ENCODE data around the gene ITGAD.

The ITGAD gene

DNA sequence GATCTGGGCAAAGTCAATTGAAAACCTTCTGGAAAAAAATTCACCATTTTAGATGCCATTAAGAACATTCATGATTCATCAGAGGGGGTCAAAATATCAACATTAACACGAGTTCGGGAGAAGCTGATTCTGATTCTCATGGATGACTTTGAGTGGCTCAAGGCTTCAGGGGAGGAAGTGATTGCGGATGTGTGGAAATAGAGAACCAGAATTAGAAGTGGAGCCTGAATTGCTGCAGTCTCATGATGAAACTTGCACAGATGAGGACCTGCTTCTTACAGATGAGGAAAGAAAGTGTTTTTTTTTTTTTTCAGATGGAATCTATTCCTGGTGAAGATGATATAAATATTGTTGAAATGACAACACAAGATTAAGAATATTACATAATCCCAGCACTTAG is 25.3 kb upstream of the ITGAD start:
- H3K4me1 ChIP-seq (ENCODE audit: control insufficient read depth, insufficient read depth, low read length, poor library complexity, severe bottlenecking), result no peaks in the 10 kb centered on the region
- H3K9me3 ChIP-seq (ENCODE audit: control insufficient read depth, low read length), result no peaks in the 10 kb centered on the region
- 79 to 92% methylated on average over 3 of the region's 3 CpGs for WGBS, 2 experiments (ENCODE audit: insufficient coverage in 2 of 2)
- H3K36me3 ChIP-seq (ENCODE audit: control insufficient read depth, insufficient read depth, low read length), result no peaks in the 10 kb centered on the region
- H3K4me3 ChIP-seq (ENCODE audit: extremely low read depth, insufficient read depth, low read length, poor library complexity, severe bottlenecking), result no peak overlapping the region
- no peak overlapping the region for H3K27ac ChIP-seq (ENCODE audit: low read depth, low read length, severe bottlenecking)

DNA sequence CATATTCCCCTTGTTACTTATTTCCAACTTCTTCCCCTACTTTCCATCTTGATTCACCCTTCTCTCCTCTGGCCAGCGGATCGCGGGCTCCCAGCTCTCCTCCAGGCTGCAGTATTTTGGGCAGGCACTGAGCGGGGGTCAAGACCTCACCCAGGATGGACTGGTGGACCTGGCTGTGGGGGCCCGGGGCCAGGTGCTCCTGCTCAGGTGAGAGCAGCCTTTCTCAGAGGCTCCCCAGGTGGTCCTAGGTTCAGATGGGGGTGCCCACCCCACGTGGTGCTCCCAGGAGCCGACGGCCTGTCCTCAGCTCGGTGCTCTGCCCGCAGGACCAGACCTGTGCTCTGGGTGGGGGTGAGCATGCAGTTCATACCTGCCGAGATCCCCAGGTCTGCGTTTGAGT is 22.1 kb upstream of the ITGAD start:
- 87 to 94% methylated on average over 10 to 12 of the region's 12 CpGs for WGBS, 2 experiments (ENCODE audit: insufficient coverage in 2 of 2)
- Histone ChIP-seq H3K4me1 (ENCODE audit: control insufficient read depth, insufficient read depth, low read length, poor library complexity, severe bottlenecking) (no peaks in the 10 kb centered on the region), H3K27ac (ENCODE audit: low read depth, low read length, severe bottlenecking) (no peak overlapping the region), H3K9me3 (ENCODE audit: control insufficient read depth, low read length) (no peaks in the 10 kb centered on the region), H3K36me3 (ENCODE audit: control insufficient read depth, insufficient read depth, low read length) (no peaks in the 10 kb centered on the region), H3K4me3 (ENCODE audit: extremely low read depth, insufficient read depth, low read length, poor library complexity, severe bottlenecking) (no peak overlapping the region)

DNA sequence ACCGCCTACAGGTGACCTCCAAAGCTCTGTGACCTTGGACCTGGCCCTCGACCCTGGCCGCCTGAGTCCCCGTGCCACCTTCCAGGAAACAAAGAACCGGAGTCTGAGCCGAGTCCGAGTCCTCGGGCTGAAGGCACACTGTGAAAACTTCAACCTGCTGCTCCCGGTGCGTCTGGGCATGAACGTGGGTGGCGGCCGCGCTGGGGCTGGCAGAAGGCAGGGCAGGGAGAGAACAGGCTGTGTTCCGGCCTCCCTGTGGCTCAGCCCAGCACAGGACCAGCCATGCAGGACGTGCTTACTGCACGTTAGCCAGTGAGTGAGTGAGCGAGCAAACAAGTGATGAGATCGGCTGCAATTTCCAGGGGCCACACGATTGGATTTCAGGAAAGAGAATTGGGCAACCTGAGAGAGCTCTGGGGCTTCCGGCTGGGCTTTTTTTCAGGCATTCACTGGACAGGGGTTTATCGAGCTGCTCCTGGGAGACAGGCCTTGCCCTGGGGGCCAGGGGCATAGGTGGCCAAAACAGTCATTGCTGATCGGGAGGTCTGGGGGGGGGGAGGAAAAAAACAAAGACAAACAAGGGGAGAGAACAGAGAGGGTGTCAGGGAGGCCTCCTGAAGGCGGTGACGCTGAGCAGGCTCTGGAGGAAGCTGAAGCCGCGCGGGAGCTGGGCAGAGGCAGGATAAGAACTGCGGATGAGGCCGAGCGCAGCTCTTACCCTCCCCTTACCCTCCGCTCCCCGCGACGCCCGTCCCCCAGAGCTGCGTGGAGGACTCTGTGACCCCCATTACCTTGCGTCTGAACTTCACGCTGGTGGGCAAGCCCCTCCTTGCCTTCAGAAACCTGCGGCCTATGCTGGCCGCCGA is 21.3 kb upstream of the ITGAD start:
- Histone ChIP-seq H3K4me1 (ENCODE audit: control insufficient read depth, insufficient read depth, low read length, poor library complexity, severe bottlenecking) (no peaks in the 10 kb centered on the region), H3K4me3 (ENCODE audit: extremely low read depth, insufficient read depth, low read length, poor library complexity, severe bottlenecking) (no peak overlapping the region), H3K27ac (ENCODE audit: low read depth, low read length, severe bottlenecking) (no peak overlapping the region), H3K36me3 (ENCODE audit: control insufficient read depth, insufficient read depth, low read length) (no peaks in the 10 kb centered on the region), H3K9me3 (ENCODE audit: control insufficient read depth, low read length) (no peaks in the 10 kb centered on the region)
- WGBS, 2 experiments (ENCODE audit: insufficient coverage in 2 of 2), result 88 to 93% methylated on average over 41 of the region's 42 CpGs

DNA sequence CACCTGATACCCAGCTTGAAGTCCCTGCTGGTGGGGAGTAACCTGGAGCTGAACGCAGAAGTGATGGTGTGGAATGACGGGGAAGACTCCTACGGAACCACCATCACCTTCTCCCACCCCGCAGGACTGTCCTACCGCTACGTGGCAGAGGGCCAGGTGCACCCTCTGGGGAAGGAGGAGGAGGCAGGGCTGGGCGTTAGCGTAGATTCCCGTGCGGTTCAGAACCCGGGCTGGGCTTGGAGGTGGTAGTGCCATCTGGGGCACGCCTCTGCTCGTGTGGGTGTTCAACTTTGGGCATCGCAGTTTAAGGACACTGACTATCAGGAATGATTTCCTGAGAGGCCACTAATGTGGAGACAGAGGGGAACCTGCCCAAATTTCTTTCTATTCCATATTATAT is 19.9 kb upstream of the ITGAD start:
- Histone ChIP-seq H3K27ac (ENCODE audit: low read depth, low read length, severe bottlenecking) (no peak overlapping the region), H3K4me1 (ENCODE audit: control insufficient read depth, insufficient read depth, low read length, poor library complexity, severe bottlenecking) (no peaks in the 10 kb centered on the region), H3K9me3 (ENCODE audit: control insufficient read depth, low read length) (no peaks in the 10 kb centered on the region), H3K36me3 (ENCODE audit: control insufficient read depth, insufficient read depth, low read length) (no peaks in the 10 kb centered on the region), H3K4me3 (ENCODE audit: extremely low read depth, insufficient read depth, low read length, poor library complexity, severe bottlenecking) (no peak overlapping the region)
- WGBS, 2 experiments (ENCODE audit: insufficient coverage in 2 of 2), result 86 to 90% methylated on average over 6 to 9 of the region's 14 CpGs

DNA sequence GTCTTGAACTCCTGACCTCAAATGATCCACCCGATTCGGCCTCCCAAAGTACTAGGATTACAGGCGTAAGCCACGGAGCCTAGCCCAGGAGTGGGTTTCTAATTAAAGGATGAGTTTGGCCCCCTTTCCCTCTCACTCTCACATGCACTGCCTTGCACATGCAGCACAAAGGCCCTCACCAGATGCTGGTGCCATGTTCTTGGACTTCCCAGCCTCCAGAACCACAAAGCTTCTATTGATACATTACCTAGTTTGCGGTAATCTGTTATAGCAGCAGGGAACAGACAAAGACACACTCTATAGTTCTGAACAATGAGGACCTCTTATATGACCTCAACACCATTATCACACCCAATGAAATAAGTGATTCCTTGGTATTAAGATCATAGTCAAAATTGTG is 17.9 kb upstream of the ITGAD start:
- WGBS, 2 experiments (ENCODE audit: insufficient coverage in 2 of 2), result 92 to 94% methylated on average over 2 to 3 of the region's 5 CpGs
- H3K27ac ChIP-seq (ENCODE audit: low read depth, low read length, severe bottlenecking), result no peak overlapping the region
- H3K4me3 ChIP-seq (ENCODE audit: extremely low read depth, insufficient read depth, low read length, poor library complexity, severe bottlenecking), result no peak overlapping the region
- no peaks in the 10 kb centered on the region for H3K36me3 ChIP-seq (ENCODE audit: control insufficient read depth, insufficient read depth, low read length)
- no peaks in the 10 kb centered on the region for H3K9me3 ChIP-seq (ENCODE audit: control insufficient read depth, low read length)
- H3K4me1 ChIP-seq (ENCODE audit: control insufficient read depth, insufficient read depth, low read length, poor library complexity, severe bottlenecking), result no peaks in the 10 kb centered on the region

DNA sequence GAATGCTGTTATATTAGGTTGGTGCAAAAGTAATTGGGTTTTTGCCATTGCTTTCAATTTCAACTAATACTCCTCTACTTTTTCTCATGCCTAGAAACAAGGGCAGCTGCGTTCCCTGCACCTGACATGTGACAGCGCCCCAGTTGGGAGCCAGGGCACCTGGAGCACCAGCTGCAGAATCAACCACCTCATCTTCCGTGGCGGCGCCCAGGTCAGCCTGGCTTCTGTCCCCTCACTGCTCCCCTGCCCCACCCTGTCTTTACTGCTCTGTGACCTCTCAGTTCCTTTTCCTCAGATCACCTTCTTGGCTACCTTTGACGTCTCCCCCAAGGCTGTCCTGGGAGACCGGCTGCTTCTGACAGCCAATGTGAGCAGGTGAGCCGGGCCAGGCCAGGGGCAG is 16.4 kb upstream of the ITGAD start:
- no peak overlapping the region for H3K4me3 ChIP-seq (ENCODE audit: extremely low read depth, insufficient read depth, low read length, poor library complexity, severe bottlenecking)
- no peaks in the 10 kb centered on the region for H3K36me3 ChIP-seq (ENCODE audit: control insufficient read depth, insufficient read depth, low read length)
- no peak overlapping the region for H3K27ac ChIP-seq (ENCODE audit: low read depth, low read length, severe bottlenecking)
- WGBS, 2 experiments (ENCODE audit: insufficient coverage in 2 of 2), result 89 to 98% methylated on average over 5 to 8 of the region's 8 CpGs
- no peaks in the 10 kb centered on the region for H3K9me3 ChIP-seq (ENCODE audit: control insufficient read depth, low read length)
- no peaks in the 10 kb centered on the region for H3K4me1 ChIP-seq (ENCODE audit: control insufficient read depth, insufficient read depth, low read length, poor library complexity, severe bottlenecking)

DNA sequence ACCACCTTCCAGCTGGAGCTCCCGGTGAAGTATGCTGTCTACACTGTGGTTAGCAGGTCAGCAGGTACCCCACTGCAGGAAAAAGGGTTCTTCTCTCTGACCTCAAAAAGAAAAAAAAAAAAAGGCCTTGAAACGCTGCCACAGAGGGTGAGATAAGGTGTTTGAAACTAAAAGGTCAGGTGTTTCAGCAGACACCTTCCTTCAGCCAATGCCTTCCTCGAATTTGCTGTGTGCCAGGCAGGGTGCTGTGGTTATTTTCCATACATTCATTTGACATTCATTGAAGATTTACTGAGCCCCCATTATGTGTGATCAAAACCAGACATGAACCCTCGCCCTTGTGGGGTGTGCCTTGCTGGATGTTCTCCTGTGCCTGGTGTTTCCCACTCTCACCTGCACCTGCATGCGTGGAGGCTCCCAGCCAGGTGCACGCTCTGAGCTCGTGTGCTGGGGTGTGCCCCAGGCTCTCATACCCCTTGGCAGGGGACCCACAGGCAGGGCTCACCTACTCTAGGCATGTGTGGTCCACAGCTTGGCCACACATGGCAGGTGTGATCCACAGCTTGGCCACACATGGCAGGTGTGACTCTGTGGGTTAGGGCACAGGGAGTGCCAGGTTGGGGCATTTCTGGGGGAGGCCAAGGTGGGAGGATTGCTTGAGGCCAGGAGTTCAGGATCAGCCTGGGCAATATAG is 15.8 kb upstream of the ITGAD start:
- no peak overlapping the region for H3K27ac ChIP-seq (ENCODE audit: low read depth, low read length, severe bottlenecking)
- no peak overlapping the region for H3K4me3 ChIP-seq (ENCODE audit: extremely low read depth, insufficient read depth, low read length, poor library complexity, severe bottlenecking)
- WGBS, 2 experiments (ENCODE audit: insufficient coverage in 2 of 2), result 75 to 90% methylated on average over 4 to 5 of the region's 7 CpGs
- no peaks in the 10 kb centered on the region for H3K36me3 ChIP-seq (ENCODE audit: control insufficient read depth, insufficient read depth, low read length)
- no peaks in the 10 kb centered on the region for H3K4me1 ChIP-seq (ENCODE audit: control insufficient read depth, insufficient read depth, low read length, poor library complexity, severe bottlenecking)
- no peaks in the 10 kb centered on the region for H3K9me3 ChIP-seq (ENCODE audit: control insufficient read depth, low read length)

DNA sequence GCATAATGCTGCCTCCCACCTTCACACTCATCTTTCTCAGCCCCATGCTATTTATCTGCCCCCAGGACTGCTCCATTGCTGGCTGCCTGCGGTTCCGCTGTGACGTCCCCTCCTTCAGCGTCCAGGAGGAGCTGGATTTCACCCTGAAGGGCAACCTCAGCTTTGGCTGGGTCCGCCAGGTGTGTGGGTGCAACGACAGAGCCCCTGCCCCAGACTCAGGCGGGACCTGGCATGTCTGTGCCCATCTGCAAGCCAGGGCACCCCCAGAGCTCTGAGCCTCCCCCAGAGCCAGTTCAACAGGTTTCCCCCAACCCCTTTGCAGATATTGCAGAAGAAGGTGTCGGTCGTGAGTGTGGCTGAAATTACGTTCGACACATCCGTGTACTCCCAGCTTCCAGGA is 12.9 kb upstream of the ITGAD start:
- no peaks in the 10 kb centered on the region for H3K36me3 ChIP-seq (ENCODE audit: control insufficient read depth, insufficient read depth, low read length)
- H3K9me3 ChIP-seq (ENCODE audit: control insufficient read depth, low read length), result no peaks in the 10 kb centered on the region
- H3K27ac ChIP-seq (ENCODE audit: low read depth, low read length, severe bottlenecking), result no peak overlapping the region
- 84 to 87% methylated on average over 5 of the region's 12 CpGs for WGBS, 2 experiments (ENCODE audit: insufficient coverage in 2 of 2)
- H3K4me3 ChIP-seq (ENCODE audit: extremely low read depth, insufficient read depth, low read length, poor library complexity, severe bottlenecking), result no peak overlapping the region
- H3K4me1 ChIP-seq (ENCODE audit: control insufficient read depth, insufficient read depth, low read length, poor library complexity, severe bottlenecking), result no peaks in the 10 kb centered on the region

DNA sequence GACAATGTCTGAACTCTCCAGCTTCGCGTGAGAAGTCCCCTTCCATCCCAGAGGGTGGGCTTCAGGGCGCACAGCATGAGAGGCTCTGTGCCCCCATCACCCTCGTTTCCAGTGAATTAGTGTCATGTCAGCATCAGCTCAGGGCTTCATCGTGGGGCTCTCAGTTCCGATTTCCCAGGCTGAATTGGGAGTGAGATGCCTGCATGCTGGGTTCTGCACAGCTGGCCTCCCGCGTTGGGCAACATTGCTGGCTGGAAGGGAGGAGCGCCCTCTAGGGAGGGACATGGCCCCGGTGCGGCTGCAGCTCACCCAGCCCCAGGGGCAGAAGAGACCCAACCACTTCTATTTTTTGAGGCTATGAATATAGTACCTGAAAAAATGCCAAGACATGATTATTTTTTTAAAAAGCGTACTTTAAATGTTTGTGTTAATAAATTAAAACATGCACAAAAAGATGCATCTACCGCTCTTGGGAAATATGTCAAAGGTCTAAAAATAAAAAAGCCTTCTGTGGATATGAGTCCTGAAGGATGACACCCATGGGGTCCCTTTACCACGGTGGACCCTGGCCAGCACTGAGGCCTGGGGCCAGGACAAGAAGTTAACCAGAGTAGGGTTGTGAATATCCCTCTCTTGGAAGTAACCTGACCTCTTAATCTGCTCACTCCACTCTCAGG is 10.5 kb upstream of the ITGAD start:
- Histone ChIP-seq H3K27ac (ENCODE audit: low read depth, low read length, severe bottlenecking) (no peak overlapping the region), H3K4me3 (ENCODE audit: extremely low read depth, insufficient read depth, low read length, poor library complexity, severe bottlenecking) (no peak overlapping the region), H3K9me3 (ENCODE audit: control insufficient read depth, low read length) (no peaks in the 10 kb centered on the region), H3K4me1 (ENCODE audit: control insufficient read depth, insufficient read depth, low read length, poor library complexity, severe bottlenecking) (no peaks in the 10 kb centered on the region), H3K36me3 (ENCODE audit: control insufficient read depth, insufficient read depth, low read length) (no peaks in the 10 kb centered on the region)
- WGBS, 2 experiments (ENCODE audit: insufficient coverage in 2 of 2), result 16 to 21% methylated on average over 10 of the region's 14 CpGs

DNA sequence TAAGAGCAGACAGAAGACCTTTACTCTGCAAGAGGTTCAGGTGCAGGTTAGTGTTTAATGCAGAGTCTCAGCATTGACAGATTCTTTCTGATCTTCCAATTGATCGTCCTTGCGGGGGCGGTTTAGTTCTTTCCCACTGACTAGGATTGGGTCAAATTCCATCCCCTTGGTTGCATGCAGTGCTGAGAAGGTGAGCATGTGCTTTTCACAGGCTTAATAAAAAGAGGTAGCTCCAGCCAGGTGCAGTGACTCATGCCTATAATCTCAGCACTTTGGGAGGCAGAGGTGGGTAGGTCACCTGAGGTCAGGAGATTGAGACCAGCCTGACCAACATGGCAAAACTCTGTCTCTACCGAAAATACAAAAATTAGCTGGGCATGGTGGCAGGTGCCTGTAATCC is 7.5 kb upstream of the ITGAD start:
- Histone ChIP-seq H3K4me3 (ENCODE audit: extremely low read depth, insufficient read depth, low read length, poor library complexity, severe bottlenecking) (no peak overlapping the region), H3K36me3 (ENCODE audit: control insufficient read depth, insufficient read depth, low read length) (no peaks in the 10 kb centered on the region), H3K4me1 (ENCODE audit: control insufficient read depth, insufficient read depth, low read length, poor library complexity, severe bottlenecking) (no peaks in the 10 kb centered on the region), H3K27ac (ENCODE audit: low read depth, low read length, severe bottlenecking) (no peak overlapping the region), H3K9me3 (ENCODE audit: control insufficient read depth, low read length) (no peaks in the 10 kb centered on the region)
- WGBS, 2 experiments (ENCODE audit: insufficient coverage in 2 of 2), result 74 to 97% methylated on average over 3 to 4 of the region's 4 CpGs
